Spleen (tissue), 7 donors: Measurements from ENCODE around the gene ALDH1A2.

Experiments used
- POLR2A ChIP-seq, 3 donors: fragments of 450-650 bp; IDR thresholded peaks; one replicate each; pipeline ENCODE4 v1.5.1; 2017; ENCODE audit warnings: antibody characterized with exemption in 3 of 3, mild to moderate bottlenecking in 1 of 3
- TF ChIP-seq, protein P1 (sequence below), 11 experiments: fragments of 200-600 bp in 7 of 11; fragments of 450-650 bp in 4 of 11; sonication (generic) in 4 of 11; IDR thresholded peaks in 8 of 11; conservative IDR thresholded peaks in 3 of 11; 1 replicate in 7 of 11; 2 replicates in 4 of 11; pipeline versions ENCODE4 v1.4.0 to v1.8.0; 2016 to 2021; ENCODE audit warnings: antibody characterized with exemption in 11 of 11, inconsistent platforms in 4 of 11, mild to moderate bottlenecking in 1 of 11
- donor health status: DM: no; HTN: no; CAD: no; lungs with moderate emphysema.
- donor health status: DM: no; HTN: no; CAD: no.
- donor health status: DM: no; HTN: no; CAD: no.

DNA sequence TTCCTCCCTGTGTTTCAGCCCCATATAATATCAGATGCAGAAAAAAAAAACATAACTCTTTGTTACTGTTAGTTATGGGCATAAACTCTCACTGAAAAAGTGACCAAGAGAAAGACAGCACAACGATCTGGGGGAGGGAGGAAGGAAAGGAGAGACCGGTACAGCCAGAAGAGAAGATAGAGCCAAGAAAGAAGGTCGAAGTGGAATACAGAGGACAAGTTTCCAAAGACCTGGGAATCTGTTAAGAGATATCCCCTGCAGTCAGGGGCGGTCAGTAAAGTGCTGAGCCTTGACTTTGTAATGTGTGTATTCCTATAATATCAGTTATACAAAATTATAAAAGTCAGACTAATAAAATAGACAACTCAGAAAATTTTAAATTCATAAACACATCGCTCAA, 3.3 kb downstream of the ALDH1A2 start:
- TF ChIP-seq, protein P1, sequence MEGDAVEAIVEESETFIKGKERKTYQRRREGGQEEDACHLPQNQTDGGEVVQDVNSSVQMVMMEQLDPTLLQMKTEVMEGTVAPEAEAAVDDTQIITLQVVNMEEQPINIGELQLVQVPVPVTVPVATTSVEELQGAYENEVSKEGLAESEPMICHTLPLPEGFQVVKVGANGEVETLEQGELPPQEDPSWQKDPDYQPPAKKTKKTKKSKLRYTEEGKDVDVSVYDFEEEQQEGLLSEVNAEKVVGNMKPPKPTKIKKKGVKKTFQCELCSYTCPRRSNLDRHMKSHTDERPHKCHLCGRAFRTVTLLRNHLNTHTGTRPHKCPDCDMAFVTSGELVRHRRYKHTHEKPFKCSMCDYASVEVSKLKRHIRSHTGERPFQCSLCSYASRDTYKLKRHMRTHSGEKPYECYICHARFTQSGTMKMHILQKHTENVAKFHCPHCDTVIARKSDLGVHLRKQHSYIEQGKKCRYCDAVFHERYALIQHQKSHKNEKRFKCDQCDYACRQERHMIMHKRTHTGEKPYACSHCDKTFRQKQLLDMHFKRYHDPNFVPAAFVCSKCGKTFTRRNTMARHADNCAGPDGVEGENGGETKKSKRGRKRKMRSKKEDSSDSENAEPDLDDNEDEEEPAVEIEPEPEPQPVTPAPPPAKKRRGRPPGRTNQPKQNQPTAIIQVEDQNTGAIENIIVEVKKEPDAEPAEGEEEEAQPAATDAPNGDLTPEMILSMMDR (IDR thresholded peaks at IDR 0.05 in 8 of 11, conservative IDR thresholded peaks at IDR 0.05 in 3 of 11) = no peak
- TF ChIP-seq POLR2A (IDR thresholded peaks at IDR 0.05) = no peak
